Measurements from ENCODE around the gene C1QTNF6.

C1QTNF6 gene

GRCh38 chr22:37223965-37224551 lies 36.0 kb upstream of the C1QTNF6 start:
- DNase-seq, result peak in 3 of 6 experiments; percentile 14 to 44 (median 31)

- DNase-seq, result peak in 4 of 6 experiments; percentile 31 to 69 (median 66)
These were observed 34.5 kb upstream of the C1QTNF6 start for GRCh38 chr22:37222440-37222971.

- no peak for DNase-seq
These were observed 33.6 kb upstream of the C1QTNF6 start for GRCh38 chr22:37221424-37222333.

- DNase-seq, result peak in 3 of 6 experiments; percentile 14 to 46 (median 17)
These were observed 32.5 kb upstream of the C1QTNF6 start for GRCh38 chr22:37220543-37220981.

GRCh38 chr22:37219533-37219932 lies 31.5 kb upstream of the C1QTNF6 start:
- peak in 1 of 6 experiments; percentile 60 for DNase-seq

- DNase-seq, result peak; percentile 57 to 96 (median 84)
These were observed 30.8 kb upstream of the C1QTNF6 start for GRCh38 chr22:37218771-37219411.

- DNase-seq, result no peak
These were observed 30.3 kb upstream of the C1QTNF6 start for GRCh38 chr22:37218399-37218770.

GRCh38 chr22:37215890-37216289 lies 27.8 kb upstream of the C1QTNF6 start:
- DNase-seq, result no peak

GRCh38 chr22:37214731-37215030 lies 26.6 kb upstream of the C1QTNF6 start:
- no peak for DNase-seq

- no peak for DNase-seq
These were observed 26.1 kb upstream of the C1QTNF6 start for GRCh38 chr22:37213941-37214730.

- no peak for DNase-seq
These were observed 25.3 kb upstream of the C1QTNF6 start for GRCh38 chr22:37213218-37213855.

- DNase-seq, result no peak
These were observed 24.3 kb upstream of the C1QTNF6 start, which contains the start of gene SSTR3 for GRCh38 chr22:37212174-37212906. SSTR3 (minus strand) TSS chr22:37212477; CDS start chr22:37207803, 4,674 bp downstream.

GRCh38 chr22:37211866-37212173 lies 23.8 kb upstream of the C1QTNF6 start:
- no peak for DNase-seq

GRCh38 chr22:37211075-37211865 lies 23.2 kb upstream of the C1QTNF6 start:
- no peak for DNase-seq

GRCh38 chr22:37210041-37210803 lies 22.2 kb upstream of the C1QTNF6 start:
- no peak for DNase-seq

- no peak for DNase-seq
These were observed 21.2 kb upstream of the C1QTNF6 start for GRCh38 chr22:37209140-37209845.

GRCh38 chr22:37208401-37209139 lies 20.5 kb upstream of the C1QTNF6 start:
- DNase-seq, result no peak

GRCh38 chr22:37207981-37208380 lies 19.9 kb upstream of the C1QTNF6 start:
- peak in 3 of 6 experiments; percentile 55 to 66 (median 61) for DNase-seq

All from stimulated activated naive CD4-positive, alpha-beta T cell (primary cell).